PC-3 (cell line): ENCODE results near the gene LBX2. TPM values are rescaled to one million over a fixed set of nuclear protein-coding genes. Genes with fewer than 3 reads are reported as not detected.
"Not testable (repeated sequence)": the region's sequence is repeated elsewhere in the genome, so short reads cannot be mapped to it uniquely, and the experiment has no call there.

Experiments used
- ATAC-seq: fragments of 200-7000 bp; cut with Tn5 transposase; 2 replicates; pipeline ENCODE4 v1.9.1; 2020; ENCODE audit warnings: mild to moderate bottlenecking, moderate library complexity
- BruUV-seq: library from RNA; stranded (reverse); fragments of 400-500 nt; replicated peaks from 2 replicates; lab custom pipeline; 2021; lab: Mats Ljungman, UMichigan
- CTCF ChIA-PET: fragments of 300-600 bp; sonication (Branson Sonifier 250); formaldehyde crosslinking; loops from one replicate; lab custom pipeline; 2022; ENCODE audit warnings: antibody characterized with exemption; lab: Charles Lee
- POLR2A ChIA-PET: fragments of 300-600 bp; sonication (Branson Sonifier 250); formaldehyde crosslinking; loops from one replicate; lab custom pipeline; 2022; ENCODE audit warnings: antibody characterized with exemption; ENCODE audit not compliant: unreplicated experiment; lab: Charles Lee
- DNase-seq: peaks from one replicate; pipeline ENCODE4 v3.0.0-alpha.2; 2015
- H2AFZ ChIP-seq: fragments of 300-600 bp; sonication (generic); 2 replicates; pipeline ENCODE4 v1.6.0; 2016; ENCODE audit warnings: antibody characterized with exemption, low read length
- H3F3A ChIP-seq: fragments of 300-600 bp; sonication (generic); one replicate; pipeline ENCODE4 v1.6.0; 2017; ENCODE audit warnings: antibody characterized with exemption, low read length, control low read depth, mild to moderate bottlenecking; ENCODE audit not compliant: unreplicated experiment
- H3K27ac ChIP-seq: fragments of 300-600 bp; sonication (generic); 2 replicates; pipeline ENCODE4 v1.5.1; 2016; ENCODE audit warnings: mild to moderate bottlenecking, low read length
- H3K27me3 ChIP-seq: fragments of 300-600 bp; sonication (generic); 2 replicates; pipeline ENCODE4 v1.6.1; 2016; ENCODE audit warnings: low read length, mixed read lengths
- H3K36me3 ChIP-seq: fragments of 300-600 bp; sonication (generic); 2 replicates; pipeline ENCODE4 v1.6.1; 2016; ENCODE audit warnings: low read depth, mixed run types, low read length, mixed read lengths
- H3K4me1 ChIP-seq: fragments of 300-600 bp; sonication (generic); 2 replicates; pipeline ENCODE4 v1.5.1; 2016; ENCODE audit warnings: low read length; ENCODE audit not compliant: insufficient read depth
- H3K4me2 ChIP-seq: fragments of 300-600 bp; sonication (generic); 2 replicates; pipeline ENCODE4 v1.6.0; 2016; ENCODE audit warnings: low read length
- H3K4me3 ChIP-seq: fragments of 300-600 bp; sonication (generic); 2 replicates; pipeline ENCODE4 v1.5.1; 2016; ENCODE audit warnings: mild to moderate bottlenecking, low read length, mixed read lengths
- H3K79me2 ChIP-seq: fragments of 300-600 bp; sonication (generic); 2 replicates; pipeline ENCODE4 v1.6.1; 2017; ENCODE audit warnings: low read length, mixed read lengths
- H3K9ac ChIP-seq: fragments of 300-600 bp; sonication (generic); 2 replicates; pipeline ENCODE4 v1.6.0; 2016; ENCODE audit warnings: mild to moderate bottlenecking, low read length
- H3K9me2 ChIP-seq: fragments of 300-600 bp; sonication (generic); replicated peaks from 2 replicates; pipeline ENCODE4 v1.6.1; 2016; ENCODE audit warnings: mixed run types, low read length, mixed read lengths
- H3K9me3 ChIP-seq: fragments of 300-600 bp; sonication (generic); 2 replicates; pipeline ENCODE4 v1.6.1; 2016; ENCODE audit warnings: low read length, mixed read lengths
- H4K20me1 ChIP-seq: fragments of 300-600 bp; sonication (generic); 2 replicates; pipeline ENCODE4 v1.6.1; 2016; ENCODE audit warnings: low read length, mixed read lengths
- CTCF ChIP-seq: fragments of 300-600 bp; sonication (generic); conservative IDR thresholded peaks from 2 replicates; pipeline ENCODE4 v1.5.1; 2017; ENCODE audit warnings: antibody characterized with exemption, low read depth, mild to moderate bottlenecking, low read length
- EZH2 ChIP-seq: fragments of 300-600 bp; sonication (generic); IDR thresholded peaks from one replicate; pipeline ENCODE4 v1.6.1; 2017; ENCODE audit warnings: antibody characterized with exemption, mild to moderate bottlenecking, low read length; ENCODE audit not compliant: unreplicated experiment
- EZH2phosphoT487 ChIP-seq: fragments of 300-600 bp; sonication (generic); IDR thresholded peaks from 2 replicates; pipeline ENCODE4 v1.6.1; 2018; ENCODE audit warnings: mild to moderate bottlenecking, antibody characterized with exemption, low read length, borderline replicate concordance
- intact Hi-C: fragments of 100-400 bp; cut with micrococcal nuclease; formaldehyde crosslinking; loops from 2 replicates; pipeline ENCODE4 v1.9.0; 2023
- total RNA-seq: library from RNA; depleted of rRNA; stranded (reverse); fragments of >200 nt; gene quantifications from 2 replicates; pipeline ENCODE4 v1.2.3, GENCODE V29; 2014

LBX2 gene
- total RNA-seq, 1 experiment from 2014 or later: not detected

GRCh38 chr2:74471332-74472065, 27.9 kb downstream of the LBX2 start:
- POLR2A ChIA-PET: interaction anchor here (0.6 to 0.7 kb wide), 2 partner anchors 41 to 467 kb away, joined by 3 to 21 read pairs; no protein-coding TSS in a partner anchor
- no peaks in the 10 kb centered on the region for H3K9me3 ChIP-seq
- no peaks in the 10 kb centered on the region for H4K20me1 ChIP-seq
- H3K27me3 ChIP-seq: no peaks in the 10 kb centered on the region
- H3K79me2 ChIP-seq: peaks cover 9% of the 10 kb centered on the region
- H2AFZ ChIP-seq: peak overlapping the region; percentile 89
- no peak for TF ChIP-seq CTCF
- TF ChIP-seq EZH2phosphoT487: no peak
- TF ChIP-seq EZH2: no peak
- peaks cover 8% of the 10 kb centered on the region for H3K36me3 ChIP-seq
- intact Hi-C loops: no loop called here
- H3K9me2 ChIP-seq: no peaks in the 10 kb centered on the region
- H3K4me1 ChIP-seq: peaks cover 14% of the 10 kb centered on the region
- DNase-seq (no peak), ATAC-seq (peak; percentile 4; the same call in 1 of the 2 replicates)
- peak overlapping the region; percentile 79 for H3K4me3 ChIP-seq
- BruUV-seq: no TSS peak
- peaks cover 10% of the 10 kb centered on the region for H3F3A ChIP-seq
- H3K27ac ChIP-seq: peak overlapping the region; percentile 80
- CTCF ChIA-PET: no interaction called here
- peak overlapping the region; percentile 84 for H3K9ac ChIP-seq
- H3K4me2 ChIP-seq: peak overlapping the region; percentile 82

DNA sequence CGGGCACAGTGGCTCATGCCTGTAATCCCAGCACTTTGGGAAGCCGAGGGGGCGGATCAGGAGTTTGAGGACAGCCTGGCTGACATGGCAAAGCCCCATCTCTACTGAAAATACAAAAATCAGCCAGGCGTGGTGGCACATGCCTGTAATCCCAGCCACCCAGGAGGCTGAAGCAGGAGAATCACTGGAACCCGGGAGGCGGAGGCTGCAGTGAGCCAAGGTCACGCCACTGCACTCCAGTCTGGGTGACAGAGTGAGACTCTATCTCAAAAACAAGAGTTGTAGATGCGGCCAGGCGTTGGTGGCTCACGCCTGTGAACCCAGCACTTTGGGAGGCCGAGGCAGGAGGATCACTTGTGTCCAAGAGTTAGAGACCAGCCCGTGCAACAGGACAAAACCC, 28.7 kb downstream of the LBX2 start:
- H3K36me3 ChIP-seq, H2AFZ ChIP-seq, H4K20me1 ChIP-seq, H3K4me3 ChIP-seq, H3K4me2 ChIP-seq, BruUV-seq, H3K9me2 ChIP-seq, intact Hi-C loops, CTCF ChIA-PET, H3K27ac ChIP-seq, DNase-seq, H3K27me3 ChIP-seq, H3K9ac ChIP-seq, H3K9me3 ChIP-seq, ATAC-seq: not testable (repeated sequence)
- POLR2A ChIA-PET: interaction anchor here (0.6 kb wide), 1 partner anchor 466 kb away, joined by 3 read pairs; no protein-coding TSS in a partner anchor
- Histone ChIP-seq H3F3A (peaks cover 10% of the 10 kb centered on the region), H3K4me1 (peaks cover 14% of the 10 kb centered on the region), H3K79me2 (peaks cover 14% of the 10 kb centered on the region)

DNA sequence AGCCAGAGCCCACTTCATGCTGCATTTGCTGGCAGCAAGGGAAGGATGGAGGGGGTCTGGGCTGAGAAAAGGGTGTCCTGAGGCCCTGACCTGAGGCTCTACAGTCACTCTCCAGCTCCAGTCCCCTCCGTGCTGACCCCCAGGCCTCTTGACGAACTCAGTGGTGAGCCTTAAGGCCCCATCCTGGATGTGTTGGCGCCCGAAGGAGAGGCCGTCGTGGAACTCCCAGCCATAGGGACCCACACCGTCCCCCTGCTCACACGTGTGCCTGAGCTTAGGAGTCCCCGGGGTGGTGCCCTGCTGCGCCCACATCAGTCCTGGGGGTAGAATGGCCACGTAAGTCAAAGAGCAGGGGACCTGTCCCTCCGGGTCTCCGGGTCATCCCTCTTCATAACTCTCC, 35.0 kb downstream of the LBX2 start:
- TSS peak; percentile 25 for BruUV-seq
- no peak for TF ChIP-seq CTCF
- TF ChIP-seq EZH2: no peak
- no peak for TF ChIP-seq EZH2phosphoT487
- H3K4me2 ChIP-seq: peak overlapping the region; percentile 100

More for the DNA sequence above, 35.0 kb downstream of the LBX2 start:
- Histone ChIP-seq H3K36me3 (peaks cover 5% of the 10 kb centered on the region; the same call in 1 of the 2 replicates), H3K4me1 (peaks cover 10% of the 10 kb centered on the region; the same call in 1 of the 2 replicates), H2AFZ (peak overlapping the region; percentile 95), H3K27me3 (no peaks in the 10 kb centered on the region), H3K9me2 (no peaks in the 10 kb centered on the region), H3K9ac (peak overlapping the region; percentile 88), H3K79me2 (peaks cover 35% of the 10 kb centered on the region), H3K4me3 (peak overlapping the region; percentile 94), H3K27ac (no peak overlapping the region), H3F3A (no peaks in the 10 kb centered on the region), H4K20me1 (no peaks in the 10 kb centered on the region), H3K9me3 (no peaks in the 10 kb centered on the region)
- no peak for DNase-seq
- POLR2A ChIA-PET: no interaction called here
- peak; percentile 4; the same call in 1 of the 2 replicates for ATAC-seq
- intact Hi-C loops: no loop called here
- CTCF ChIA-PET: no interaction called here
